ENCODE data around the gene ZC3H12C.

DNA sequence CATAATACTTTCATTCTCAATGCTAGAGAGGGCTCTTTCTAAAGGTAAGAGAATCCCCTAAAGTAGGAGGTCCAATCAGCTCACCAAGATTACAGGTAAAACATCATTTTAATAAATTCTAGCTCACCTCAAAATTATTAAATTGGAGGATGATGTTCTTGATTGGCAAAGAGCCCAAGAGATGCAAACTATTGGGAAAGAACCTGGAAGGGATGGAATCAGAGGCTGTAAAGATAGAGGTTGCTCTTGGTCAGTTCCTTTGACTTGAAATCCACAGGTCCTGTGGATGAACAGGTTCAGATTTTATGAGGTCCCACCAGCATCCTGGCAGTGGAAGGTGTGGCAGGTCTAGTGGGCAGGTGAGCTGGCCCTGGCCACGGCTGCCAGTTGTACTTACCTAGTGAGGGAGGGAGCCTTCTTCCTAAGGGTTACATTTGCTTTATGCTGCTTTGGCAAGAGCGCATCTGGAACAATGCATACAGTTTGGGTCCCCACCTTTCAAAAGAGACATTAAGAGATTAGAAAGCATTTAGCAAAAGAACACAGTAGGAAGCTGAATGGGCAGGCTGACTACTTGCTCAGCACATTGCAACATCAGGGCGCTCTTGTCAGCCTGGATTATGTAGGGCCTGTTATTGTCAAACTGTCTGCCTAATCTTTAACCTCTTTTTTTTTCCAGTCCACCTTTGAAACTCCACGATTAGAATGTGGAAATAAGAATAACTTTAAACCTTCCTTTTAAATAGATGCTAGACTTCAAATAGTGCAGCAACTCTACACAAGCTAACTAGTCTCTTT lies 106.2 kb downstream of the ZC3H12C start:
- TF ChIP-seq, protein P1, sequence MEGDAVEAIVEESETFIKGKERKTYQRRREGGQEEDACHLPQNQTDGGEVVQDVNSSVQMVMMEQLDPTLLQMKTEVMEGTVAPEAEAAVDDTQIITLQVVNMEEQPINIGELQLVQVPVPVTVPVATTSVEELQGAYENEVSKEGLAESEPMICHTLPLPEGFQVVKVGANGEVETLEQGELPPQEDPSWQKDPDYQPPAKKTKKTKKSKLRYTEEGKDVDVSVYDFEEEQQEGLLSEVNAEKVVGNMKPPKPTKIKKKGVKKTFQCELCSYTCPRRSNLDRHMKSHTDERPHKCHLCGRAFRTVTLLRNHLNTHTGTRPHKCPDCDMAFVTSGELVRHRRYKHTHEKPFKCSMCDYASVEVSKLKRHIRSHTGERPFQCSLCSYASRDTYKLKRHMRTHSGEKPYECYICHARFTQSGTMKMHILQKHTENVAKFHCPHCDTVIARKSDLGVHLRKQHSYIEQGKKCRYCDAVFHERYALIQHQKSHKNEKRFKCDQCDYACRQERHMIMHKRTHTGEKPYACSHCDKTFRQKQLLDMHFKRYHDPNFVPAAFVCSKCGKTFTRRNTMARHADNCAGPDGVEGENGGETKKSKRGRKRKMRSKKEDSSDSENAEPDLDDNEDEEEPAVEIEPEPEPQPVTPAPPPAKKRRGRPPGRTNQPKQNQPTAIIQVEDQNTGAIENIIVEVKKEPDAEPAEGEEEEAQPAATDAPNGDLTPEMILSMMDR (IDR thresholded peaks at IDR 0.05) = no peak
- TF ChIP-seq POLR2AphosphoS5 (IDR thresholded peaks at IDR 0.05) (no peak), POLR2A (IDR thresholded peaks at IDR 0.05) (no peak)
